ENCODE results near the gene ISG20. TPM values are rescaled to one million over a fixed set of nuclear protein-coding genes. Genes with fewer than 3 reads are reported as not detected.

ISG20 gene
- total RNA-seq, result 0.59 and 1.2 TPM in 2 replicates

DNA sequence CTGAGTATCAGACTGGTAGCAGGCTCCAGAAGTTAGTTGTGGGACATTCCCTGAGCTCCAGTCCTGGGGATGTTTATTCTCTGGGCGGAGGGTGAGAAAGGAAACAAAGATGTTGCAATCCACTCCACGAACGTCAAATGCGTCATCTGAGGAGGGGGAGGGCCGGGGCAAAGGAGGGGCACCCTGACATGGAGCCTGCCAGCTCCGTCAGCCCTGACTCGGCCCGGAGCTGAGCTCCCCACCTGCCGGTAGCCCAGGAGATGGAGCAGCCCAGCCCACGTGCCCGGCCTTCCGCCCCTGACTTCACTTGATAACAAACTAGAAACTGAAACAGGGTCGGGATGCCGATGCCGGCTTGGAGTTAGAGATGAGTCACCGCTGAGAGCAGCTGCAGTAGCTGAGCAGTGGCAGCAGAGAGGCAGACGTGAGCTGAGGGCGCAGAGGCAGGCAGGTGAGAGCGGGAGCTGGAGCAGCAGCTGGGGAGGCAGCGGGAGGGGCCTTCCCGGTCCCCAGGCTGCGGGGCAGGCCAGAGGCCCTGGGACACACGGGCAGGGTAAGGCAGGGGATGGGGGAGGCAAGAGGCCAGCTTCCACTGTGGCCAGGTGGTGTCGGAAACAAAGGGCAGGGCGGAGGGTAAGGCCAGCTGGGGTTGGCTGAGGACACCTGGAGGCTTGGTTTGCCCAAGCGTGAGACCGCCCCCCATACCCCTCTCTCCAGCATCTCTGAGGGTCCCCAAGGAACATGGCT lies at the start of gene ISG20:
ISG20 (plus strand) TSS at position 391 of the 747 bp plus-strand sequence; CDS start at position 742, 351 bp downstream.

GRCh38 chr15:88620995-88621772 lies 17.6 kb upstream of the ISG20 start, which contains the start of gene AEN:
AEN (plus strand) TSS chr15:88621340; CDS start chr15:88626210, 4,870 bp downstream.

Other genes starting within 250 kb of the ISG20 start
- 7.6 and 10.4 TPM in 2 replicates for gene MRPL46, start 171.6 kb upstream of the ISG20 start, total RNA-seq
- gene MRPS11, start 171.3 kb upstream of the ISG20 start, total RNA-seq, result 18.1 and 22.1 TPM in 2 replicates
- 5.9 and 6.0 TPM in 2 replicates for gene DET1, start 92.3 kb upstream of the ISG20 start, total RNA-seq
- 94.3 and 98.9 TPM in 2 replicates for gene AEN, start 17.7 kb upstream of the ISG20 start, total RNA-seq
- gene ACAN, start 164.4 kb downstream of the ISG20 start, total RNA-seq, result under 0.01 TPM in 2 replicates